HCT116 (cell line): ENCODE measurements around the gene SPRYD4. TPM values are rescaled to one million over a fixed set of nuclear protein-coding genes. Genes with fewer than 3 reads are reported as not detected.

Source experiments
- ATAC-seq: fragments of 200-7000 bp; cut with Tn5 transposase; 2 replicates; pipeline ENCODE4 v1.9.1; 2020; ENCODE audit warnings: mild to moderate bottlenecking, moderate library complexity
- BruUV-seq: library from RNA; stranded (reverse); fragments of 400-500 nt; replicated peaks from 2 replicates; lab custom pipeline; 2021; lab: Mats Ljungman, UMichigan
- CTCF ChIA-PET: fragments of 300-600 bp; sonication (Branson Sonifier 250); formaldehyde crosslinking; loops from one replicate; lab custom pipeline; 2021; ENCODE audit warnings: antibody characterized with exemption; lab: Charles Lee
- POLR2A ChIA-PET: fragments of 300-600, 350-600 bp; sonication (Branson Sonifier 250); formaldehyde crosslinking; loops from one replicate; lab custom pipeline; 2021; ENCODE audit warnings: antibody characterized with exemption; lab: Charles Lee
- RAD21 ChIA-PET, 2 experiments: fragments of 300-600 bp; sonication (Branson Sonifier 250); formaldehyde crosslinking; loops; one replicate each; lab custom pipeline; 2023; ENCODE audit warnings: low total read pairs in 2 of 2; ENCODE audit not compliant: uncharacterized antibody in 2 of 2, unreplicated experiment in 2 of 2, low non-redundant PET in 1 of 2; lab: Charles Lee
- DNase-seq: peaks from one replicate; pipeline ENCODE4 v3.0.0-alpha.2; 2010; ENCODE audit warnings: low read depth, low spot score
- H2AFZ ChIP-seq: fragments of 200-600 bp; shearing (Covaris generic), sonication (generic); 2 replicates; pipeline ENCODE4 v1.6.1; 2017; ENCODE audit warnings: low read depth, mixed run types, mixed read lengths, antibody characterized with exemption, low read length; ENCODE audit not compliant: poor library complexity, severe bottlenecking
- H3K27ac ChIP-seq: 2 replicates; pipeline ENCODE4 v1.5.1; 2012; ENCODE audit warnings: low read depth, low read length
- H3K27me3 ChIP-seq: fragments of 200-600 bp; sonication (generic); 2 replicates; pipeline ENCODE4 v1.6.1; 2016; ENCODE audit warnings: mixed run types, low read length, mixed read lengths; ENCODE audit not compliant: insufficient read depth
- H3K36me3 ChIP-seq, 2 experiments: fragments of 200-500 bp in 1 of 2; fragments of 200-600 bp in 1 of 2; sonication (Bioruptor generic) in 1 of 2; sonication (generic) in 1 of 2; 2 replicates each; pipeline versions ENCODE4 v1.5.1 to v1.6.1; 2014 to 2016; ENCODE audit warnings: low read length in 2 of 2, inconsistent platforms in 1 of 2, mixed read lengths in 1 of 2, mixed run types in 1 of 2; ENCODE audit not compliant: insufficient read depth in 2 of 2, control insufficient read depth in 1 of 2
- H3K4me1 ChIP-seq, 2 experiments: fragments of 200-600 bp in 1 of 2; sonication (generic) in 1 of 2; 2 replicates each; pipeline versions ENCODE4 v1.5.1 to v1.6.1; 2012 to 2017; ENCODE audit warnings: low read length in 2 of 2, inconsistent platforms in 1 of 2, mild to moderate bottlenecking in 1 of 2, mixed read lengths in 1 of 2, mixed run types in 1 of 2, moderate library complexity in 1 of 2; ENCODE audit not compliant: insufficient read depth in 2 of 2, control insufficient read depth in 1 of 2
- H3K4me2 ChIP-seq: fragments of 200-600 bp; sonication (generic); 2 replicates; pipeline ENCODE4 v1.6.1; 2017; ENCODE audit warnings: mixed run types, low read length, mixed read lengths
- H3K4me3 ChIP-seq, 2 experiments: fragments of 200-600 bp in 1 of 2; sonication (generic) in 1 of 2; replicated peaks in 1 of 2; 2 replicates each; pipeline ENCODE4 v1.5.1; 2011 to 2016; ENCODE audit warnings: low read length in 2 of 2, control low read depth in 1 of 2, low read depth in 1 of 2, mild to moderate bottlenecking in 1 of 2, mixed read lengths in 1 of 2, mixed run types in 1 of 2
- H3K79me2 ChIP-seq: fragments of 200-600 bp; sonication (generic); 2 replicates; pipeline ENCODE4 v1.6.1; 2017; ENCODE audit warnings: mild to moderate bottlenecking, mixed run types, low read length, moderate library complexity, mixed read lengths; ENCODE audit not compliant: insufficient read depth
- H3K9ac ChIP-seq: fragments of 200-600 bp; sonication (generic); 2 replicates; pipeline ENCODE4 v1.6.1; 2016; ENCODE audit warnings: low read length, mixed read lengths
- H3K9me2 ChIP-seq: fragments of 200-600 bp; sonication (generic), shearing (Covaris generic); 2 replicates; pipeline ENCODE4 v1.6.1; 2017; ENCODE audit warnings: mixed run types, mild to moderate bottlenecking, moderate library complexity; ENCODE audit not compliant: insufficient read depth
- H3K9me3 ChIP-seq, 2 experiments: fragments of 200-500 bp in 1 of 2; fragments of 200-600 bp in 1 of 2; sonication (Bioruptor generic) in 1 of 2; sonication (generic) in 1 of 2; 2 replicates each; pipeline ENCODE4 v1.6.1; 2014 to 2017; ENCODE audit warnings: low read length in 2 of 2, mixed read lengths in 2 of 2, inconsistent platforms in 1 of 2, low read depth in 1 of 2, mild to moderate bottlenecking in 1 of 2, mixed run types in 1 of 2, moderate library complexity in 1 of 2; ENCODE audit not compliant: control insufficient read depth in 1 of 2, insufficient read depth in 1 of 2
- H4K20me1 ChIP-seq: fragments of 200-600 bp; sonication (generic), shearing (Covaris generic); 2 replicates; pipeline ENCODE4 v1.6.1; 2017; ENCODE audit warnings: mixed run types, mild to moderate bottlenecking, moderate library complexity; ENCODE audit not compliant: insufficient read depth
- CEBPB ChIP-seq: IDR thresholded peaks from 2 replicates; pipeline ENCODE4 v1.6.1; 2012; ENCODE audit warnings: low read depth
- CTCF ChIP-seq, 3 experiments: fragments of 200-600 bp in 1 of 3; sonication (generic) in 1 of 3; IDR thresholded peaks in 2 of 3; conservative IDR thresholded peaks in 1 of 3; 2 replicates each; pipeline ENCODE4 v1.5.1; 2012 to 2017; ENCODE audit warnings: low read depth in 2 of 3, low read length in 2 of 3, antibody characterized with exemption in 1 of 3, borderline replicate concordance in 1 of 3, control low read depth in 1 of 3, mild to moderate bottlenecking in 1 of 3, mixed read lengths in 1 of 3, mixed run types in 1 of 3, moderate library complexity in 1 of 3; ENCODE audit not compliant: insufficient read depth in 1 of 3
- EZH2phosphoT487 ChIP-seq: fragments of 200-600 bp; IDR thresholded peaks from 2 replicates; pipeline ENCODE4 v1.6.1; 2018; ENCODE audit warnings: antibody characterized with exemption, borderline replicate concordance
- FOSL1 ChIP-seq: IDR thresholded peaks from 2 replicates; pipeline ENCODE4 v1.6.1; 2012; ENCODE audit warnings: low read depth
- JUND ChIP-seq: IDR thresholded peaks from 2 replicates; pipeline ENCODE4 v1.6.1; 2012
- MAX ChIP-seq: IDR thresholded peaks from 2 replicates; pipeline ENCODE4 v1.6.1; 2012
- POLR2A ChIP-seq: IDR thresholded peaks from 2 replicates; pipeline ENCODE4 v1.7.0; 2011; ENCODE audit warnings: borderline replicate concordance; ENCODE audit not compliant: insufficient read depth, insufficient read length; ENCODE audit errors: extremely low read depth
- RAD21 ChIP-seq: IDR thresholded peaks from 2 replicates; pipeline ENCODE4 v1.6.1; 2012; ENCODE audit warnings: low read depth, mild to moderate bottlenecking
- REST ChIP-seq: IDR thresholded peaks from 2 replicates; pipeline ENCODE4 v1.6.1; 2012; ENCODE audit warnings: low read depth
- SP1 ChIP-seq: IDR thresholded peaks from 2 replicates; pipeline ENCODE4 v1.6.1; 2012; ENCODE audit warnings: low read depth
- SRF ChIP-seq: IDR thresholded peaks from 2 replicates; pipeline ENCODE4 v1.6.1; 2012; ENCODE audit warnings: low read depth
- intact Hi-C: fragments of 100-400 bp; cut with micrococcal nuclease; formaldehyde crosslinking; loops from 2 replicates; pipeline ENCODE4 v1.10.0; 2022
- total RNA-seq: library from RNA; stranded (reverse); gene quantifications from one replicate; pipeline ENCODE4 v1.2.1, GENCODE V29; 2021; ENCODE audit not compliant: unreplicated experiment

The SPRYD4 gene
- total RNA-seq, 1 experiment from 2014 or later = 2.5 TPM

GRCh38 chr12:56487448-56488040, 19.2 kb downstream of the SPRYD4 start:
- H4K20me1 ChIP-seq = no peaks in the 10 kb centered on the region
- TF ChIP-seq SRF = no peak
- TF ChIP-seq REST = no peak
- no peak for TF ChIP-seq RAD21
- no peak for TF ChIP-seq JUND
- no peak for TF ChIP-seq CEBPB
- no peak for TF ChIP-seq SP1
- TF ChIP-seq POLR2A = no peak
- no peak for TF ChIP-seq CTCF (IDR thresholded peaks at IDR 0.05 in 2 of 3, conservative IDR thresholded peaks at IDR 0.05 in 1 of 3; ENCODE audit: borderline replicate concordance in 1 of 3, insufficient read depth in 1 of 3, low read depth in 2 of 3, low read length in 2 of 3)
- TF ChIP-seq FOSL1 = no peak
- TF ChIP-seq EZH2phosphoT487 = no peak
- no peak for TF ChIP-seq MAX
- H3K4me2 ChIP-seq = no peak overlapping the region
- no peak for ATAC-seq
- H2AFZ ChIP-seq = no peak overlapping the region
- ChIA-PET RAD21 (no interaction called here), POLR2A (no interaction called here), CTCF (no interaction called here)
- no peaks in the 10 kb centered on the region for H3K36me3 ChIP-seq
- H3K9ac ChIP-seq = no peak overlapping the region
- no peaks in the 10 kb centered on the region; a peak in 1 of 4 replicates for H3K9me3 ChIP-seq
- intact Hi-C loops = no loop called here
- H3K27me3 ChIP-seq = peaks cover 6% of the 10 kb centered on the region; the same call in 1 of the 2 replicates
- H3K4me1 ChIP-seq = no peaks in the 10 kb centered on the region
- H3K79me2 ChIP-seq = no peaks in the 10 kb centered on the region
- H3K9me2 ChIP-seq = no peaks in the 10 kb centered on the region
- H3K27ac ChIP-seq = no peak overlapping the region
- no TSS peak for BruUV-seq
- no peak for DNase-seq
- H3K4me3 ChIP-seq = no peak overlapping the region
